Osteocyte (in vitro differentiated cells): ENCODE results near the gene NOTCH1. TPM values are rescaled to one million over a fixed set of nuclear protein-coding genes. Genes with fewer than 3 reads are reported as not detected.
A peak's percentile ranks its signal among the peaks of the same experiment; 100 is the strongest.

ENCODE experiments used
- DNase-seq: peaks from one replicate; pipeline ENCODE4 v3.0.0; 2021; ENCODE audit warnings: mixed read lengths; ENCODE audit not compliant: unreplicated experiment; ENCODE audit errors: extremely low spot score
- H3K27ac Mint-ChIP-seq: one replicate; pipeline ENCODE4 v1.8.0; 2021; ENCODE audit warnings: mild to moderate bottlenecking, mixed read lengths; ENCODE audit not compliant: unreplicated experiment
- H3K27me3 Mint-ChIP-seq: one replicate; pipeline ENCODE4 v1.8.0; 2021; ENCODE audit warnings: mixed read lengths; ENCODE audit not compliant: unreplicated experiment
- H3K36me3 Mint-ChIP-seq: one replicate; pipeline ENCODE4 v1.8.0; 2021; ENCODE audit warnings: mixed read lengths; ENCODE audit not compliant: unreplicated experiment
- H3K4me1 Mint-ChIP-seq: one replicate; pipeline ENCODE4 v1.8.0; 2021; ENCODE audit warnings: mixed read lengths; ENCODE audit not compliant: unreplicated experiment
- H3K4me3 Mint-ChIP-seq: one replicate; pipeline ENCODE4 v1.8.0; 2021; ENCODE audit warnings: mild to moderate bottlenecking, moderate library complexity, mixed read lengths; ENCODE audit not compliant: unreplicated experiment
- H3K9me3 Mint-ChIP-seq: one replicate; pipeline ENCODE4 v1.8.0; 2021; ENCODE audit warnings: mixed read lengths; ENCODE audit not compliant: unreplicated experiment
- total RNA-seq: library from RNA; stranded (reverse); gene quantifications from 2 replicates; pipeline ENCODE4 v1.2.1, GENCODE V29; 2021
- TF ChIP-seq, protein P1 (sequence below): fragments of 200-600 bp; sonication (generic); IDR thresholded peaks from 2 replicates; pipeline ENCODE4 v1.5.0; 2021; ENCODE audit warnings: antibody characterized with exemption, mild to moderate bottlenecking, moderate library complexity

The NOTCH1 gene
- total RNA-seq, 1 donor from 2014 or later, result 44.9 TPM

DNA sequence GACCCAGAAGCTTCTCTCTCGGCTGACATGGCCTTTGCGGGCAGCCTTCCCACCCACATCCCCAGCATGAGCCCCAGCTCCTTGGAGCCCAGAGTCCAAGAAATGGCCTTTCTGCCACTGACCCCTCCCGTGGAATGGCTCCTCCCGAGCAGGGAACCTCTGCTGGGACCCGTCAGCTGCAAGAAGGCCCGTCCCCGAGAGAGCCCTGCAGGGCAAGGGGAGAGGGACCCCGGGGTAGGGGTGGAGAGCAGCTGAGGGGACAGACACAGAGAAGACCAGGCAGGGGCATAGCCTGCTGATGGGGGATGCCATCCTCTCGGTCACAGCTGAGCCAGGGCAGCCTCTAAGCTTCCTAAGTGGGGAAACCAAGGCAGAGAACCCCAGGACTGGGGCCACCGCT lies 11.2 kb upstream of the NOTCH1 start:
- Mint-ChIP-seq H3K9me3 (no peaks in the 10 kb centered on the region), H3K27ac (no peak overlapping the region), H3K36me3 (no peaks in the 10 kb centered on the region), H3K27me3 (no peaks in the 10 kb centered on the region), H3K4me1 (peaks cover 29% of the 10 kb centered on the region), H3K4me3 (no peak overlapping the region)
- no peak for DNase-seq
- TF ChIP-seq, protein P1, sequence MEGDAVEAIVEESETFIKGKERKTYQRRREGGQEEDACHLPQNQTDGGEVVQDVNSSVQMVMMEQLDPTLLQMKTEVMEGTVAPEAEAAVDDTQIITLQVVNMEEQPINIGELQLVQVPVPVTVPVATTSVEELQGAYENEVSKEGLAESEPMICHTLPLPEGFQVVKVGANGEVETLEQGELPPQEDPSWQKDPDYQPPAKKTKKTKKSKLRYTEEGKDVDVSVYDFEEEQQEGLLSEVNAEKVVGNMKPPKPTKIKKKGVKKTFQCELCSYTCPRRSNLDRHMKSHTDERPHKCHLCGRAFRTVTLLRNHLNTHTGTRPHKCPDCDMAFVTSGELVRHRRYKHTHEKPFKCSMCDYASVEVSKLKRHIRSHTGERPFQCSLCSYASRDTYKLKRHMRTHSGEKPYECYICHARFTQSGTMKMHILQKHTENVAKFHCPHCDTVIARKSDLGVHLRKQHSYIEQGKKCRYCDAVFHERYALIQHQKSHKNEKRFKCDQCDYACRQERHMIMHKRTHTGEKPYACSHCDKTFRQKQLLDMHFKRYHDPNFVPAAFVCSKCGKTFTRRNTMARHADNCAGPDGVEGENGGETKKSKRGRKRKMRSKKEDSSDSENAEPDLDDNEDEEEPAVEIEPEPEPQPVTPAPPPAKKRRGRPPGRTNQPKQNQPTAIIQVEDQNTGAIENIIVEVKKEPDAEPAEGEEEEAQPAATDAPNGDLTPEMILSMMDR, result no peak

DNA sequence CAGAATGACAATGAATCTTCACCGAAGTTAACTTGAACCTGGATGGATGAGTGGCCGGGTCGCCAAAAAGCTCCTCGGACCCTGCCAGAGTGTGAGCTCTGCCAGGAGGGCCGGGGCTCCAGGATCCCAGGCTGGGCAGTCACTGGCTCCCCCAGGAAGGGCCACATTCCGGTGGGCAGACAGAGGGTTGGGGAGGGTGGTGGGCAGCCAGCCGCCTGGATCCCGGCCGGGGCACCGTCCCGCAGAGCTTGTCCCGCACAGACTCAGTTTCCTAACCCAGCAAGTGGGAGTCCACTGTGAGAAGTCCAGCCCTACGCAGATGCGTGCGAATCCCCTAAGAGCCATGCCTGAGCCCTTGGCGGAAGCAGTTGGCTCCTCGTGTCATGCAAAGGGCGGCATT lies 10.3 kb upstream of the NOTCH1 start:
- Mint-ChIP-seq H3K27me3 (no peaks in the 10 kb centered on the region), H3K36me3 (no peaks in the 10 kb centered on the region), H3K4me1 (peaks cover 37% of the 10 kb centered on the region), H3K27ac (peak overlapping the region; percentile 27), H3K9me3 (no peaks in the 10 kb centered on the region), H3K4me3 (no peak overlapping the region)
- TF ChIP-seq, protein P1, result no peak
- DNase-seq, result no peak

DNA sequence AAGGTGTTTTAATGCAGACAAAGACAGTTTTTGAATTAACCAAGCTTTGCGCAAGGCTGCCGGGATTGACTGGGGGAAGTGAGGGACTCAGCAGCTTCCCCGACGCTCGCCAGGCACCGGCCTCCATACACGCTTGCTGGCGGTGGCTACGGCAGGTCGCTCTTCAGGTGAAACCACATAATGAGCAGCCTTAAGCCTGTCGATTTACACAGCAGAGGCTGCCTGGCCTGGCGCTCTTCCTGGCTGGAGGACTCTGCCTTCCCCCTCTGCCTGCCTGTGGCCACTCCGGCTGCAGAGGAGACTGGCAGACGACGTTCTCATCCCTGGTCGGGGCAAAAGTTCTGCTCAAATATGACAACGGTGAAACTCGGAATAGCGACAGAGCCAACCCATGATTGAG lies 9.0 kb upstream of the NOTCH1 start:
- no peak for DNase-seq
- Mint-ChIP-seq H3K27ac (no peak overlapping the region), H3K36me3 (no peaks in the 10 kb centered on the region), H3K27me3 (no peaks in the 10 kb centered on the region), H3K4me1 (peaks cover 50% of the 10 kb centered on the region), H3K9me3 (no peaks in the 10 kb centered on the region), H3K4me3 (no peak overlapping the region)
- TF ChIP-seq, protein P1, result no peak

DNA sequence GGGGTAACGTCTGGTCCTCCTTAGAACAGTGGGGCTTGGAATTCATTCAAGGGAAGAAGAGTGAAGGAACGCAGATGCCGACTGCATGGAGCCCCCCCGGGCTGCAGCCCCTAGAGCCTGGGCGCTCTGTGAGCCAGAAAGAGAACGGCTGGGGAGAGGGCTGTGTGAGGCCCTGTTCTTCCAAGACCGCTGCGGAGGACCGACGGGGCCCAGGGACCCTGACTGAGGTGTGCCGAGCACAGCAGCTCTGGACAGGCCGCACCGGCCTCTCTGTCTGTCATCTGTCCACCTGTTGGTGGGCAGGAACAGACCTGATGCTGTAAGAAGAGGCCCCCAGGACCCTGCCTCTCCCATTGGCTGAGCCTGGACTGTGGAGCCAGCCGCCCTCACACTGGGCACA lies 7.7 kb upstream of the NOTCH1 start:
- Mint-ChIP-seq H3K4me1 (peaks cover 59% of the 10 kb centered on the region), H3K9me3 (no peaks in the 10 kb centered on the region), H3K27me3 (no peaks in the 10 kb centered on the region), H3K4me3 (no peak overlapping the region), H3K27ac (no peak overlapping the region), H3K36me3 (no peaks in the 10 kb centered on the region)
- DNase-seq, result no peak
- TF ChIP-seq, protein P1, result no peak

DNA sequence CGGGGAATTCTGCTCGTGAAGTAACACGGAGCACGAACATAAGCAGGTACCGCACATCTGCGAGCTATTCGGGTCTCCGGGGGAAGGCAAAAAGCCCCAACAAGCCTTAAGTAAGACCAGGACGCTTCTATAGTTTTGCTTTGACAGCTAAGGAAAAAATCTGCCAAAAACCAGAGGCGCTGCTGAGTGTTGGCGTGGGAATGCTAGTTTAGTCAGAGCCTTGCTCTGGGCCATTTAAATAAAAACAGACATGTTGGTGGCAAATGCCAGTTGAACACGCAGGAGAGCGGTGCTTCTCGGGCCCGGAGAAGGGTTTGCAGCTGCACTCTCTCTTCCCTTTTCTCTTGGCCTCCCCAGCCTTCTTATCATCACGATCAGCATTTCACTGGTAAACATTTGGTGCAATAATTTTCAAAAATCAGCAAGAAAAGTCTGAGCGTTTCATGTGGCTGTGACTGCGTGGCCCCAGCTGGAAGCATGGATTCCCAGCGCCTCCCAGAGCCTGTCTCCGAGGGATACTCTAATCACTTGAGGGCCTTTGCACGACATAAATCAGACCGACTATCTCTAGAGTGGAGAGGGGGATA lies 6.4 kb upstream of the NOTCH1 start:
- Mint-ChIP-seq H3K36me3 (no peaks in the 10 kb centered on the region), H3K4me1 (peaks cover 56% of the 10 kb centered on the region), H3K9me3 (no peaks in the 10 kb centered on the region), H3K4me3 (no peak overlapping the region), H3K27me3 (no peaks in the 10 kb centered on the region), H3K27ac (peak overlapping the region; percentile 89)
- TF ChIP-seq, protein P1, result no peak
- no peak for DNase-seq
